SK-N-SH (cell line): Measurements from ENCODE around the gene S100B. TPM values are rescaled to one million over a fixed set of nuclear protein-coding genes. Genes with fewer than 3 reads are reported as not detected.

Experiments
- CTCF ChIA-PET: fragments of 300-600, 350-600 bp; formaldehyde crosslinking; extraction: SDS; loops from one replicate; lab custom pipeline; 2021; lab: Yijun Ruan, JAX
- POLR2A ChIA-PET: fragments of 350-600 bp; sonication (Branson Sonifier 250); formaldehyde crosslinking; extraction: SDS; loops from one replicate; lab custom pipeline; 2020; ENCODE audit warnings: antibody characterized with exemption, inconsistent platforms; lab: Yijun Ruan, JAX
- DNase-seq: peaks from one replicate; pipeline ENCODE4 v3.0.0; 2012
- H2AFZ ChIP-seq: fragments of 200-600 bp; sonication (generic); 2 replicates; pipeline ENCODE4 v1.8.1; 2016; ENCODE audit warnings: antibody characterized with exemption, mild to moderate bottlenecking, low read depth
- H3F3A ChIP-seq: fragments of 200-600 bp; sonication (generic); replicated peaks from 2 replicates; pipeline ENCODE3; 2016; ENCODE audit warnings: antibody characterized with exemption, mild to moderate bottlenecking; ENCODE audit not compliant: insufficient read depth
- H3K27ac ChIP-seq, 2 experiments: fragments of 200-500 bp in 1 of 2; fragments of 200-600 bp in 1 of 2; sonication (Bioruptor generic) in 1 of 2; sonication (generic), shearing (Covaris generic) in 1 of 2; 2 replicates each; pipeline versions ENCODE4 v1.5.1 to v1.6.1; 2014 to 2016; ENCODE audit warnings: low read depth in 2 of 2, inconsistent platforms in 1 of 2, low read length in 1 of 2, mild to moderate bottlenecking in 1 of 2, mixed read lengths in 1 of 2
- H3K27me3 ChIP-seq: fragments of 200-600 bp; sonication (generic), shearing (Covaris generic); 2 replicates; pipeline ENCODE4 v1.6.1; 2016; ENCODE audit warnings: mixed run types; ENCODE audit not compliant: insufficient read depth
- H3K36me3 ChIP-seq, 2 experiments: fragments of 200-500 bp in 1 of 2; fragments of 200-600 bp in 1 of 2; sonication (Bioruptor generic) in 1 of 2; sonication (generic) in 1 of 2; replicated peaks in 1 of 2; 2 replicates each; pipeline versions ENCODE3 to v1.5.1; 2014 to 2016; ENCODE audit warnings: low read length in 1 of 2, mild to moderate bottlenecking in 1 of 2; ENCODE audit not compliant: insufficient read depth in 2 of 2, control insufficient read depth in 1 of 2
- H3K4me1 ChIP-seq, 2 experiments: fragments of 200-500 bp in 1 of 2; fragments of 200-600 bp in 1 of 2; sonication (Bioruptor generic) in 1 of 2; sonication (generic), shearing (Covaris generic) in 1 of 2; 2 replicates each; pipeline versions ENCODE4 v1.5.1 to v1.6.1; 2014 to 2016; ENCODE audit warnings: low read depth in 1 of 2, low read length in 1 of 2, mixed run types in 1 of 2; ENCODE audit not compliant: insufficient read depth in 2 of 2, control insufficient read depth in 1 of 2
- H3K4me2 ChIP-seq: fragments of 200-600 bp; sonication (generic), shearing (Covaris generic); 2 replicates; pipeline ENCODE4 v1.6.1; 2017; ENCODE audit warnings: mixed run types
- H3K4me3 ChIP-seq, 2 experiments: fragments of 200-500 bp in 1 of 2; fragments of 200-600 bp in 1 of 2; sonication (Bioruptor generic) in 1 of 2; sonication (generic), shearing (Covaris generic) in 1 of 2; 2 replicates each; pipeline versions ENCODE4 v1.5.1 to v1.8.1; 2014 to 2016; ENCODE audit warnings: low read depth in 2 of 2, inconsistent platforms in 1 of 2, low read length in 1 of 2, mild to moderate bottlenecking in 1 of 2, mixed read lengths in 1 of 2, moderate library complexity in 1 of 2
- H3K79me2 ChIP-seq: fragments of 200-600 bp; sonication (generic); 2 replicates; pipeline ENCODE4 v1.8.1; 2017; ENCODE audit warnings: mild to moderate bottlenecking; ENCODE audit not compliant: insufficient read depth
- H3K9ac ChIP-seq: fragments of 200-600 bp; sonication (generic); 2 replicates; pipeline ENCODE4 v1.6.1; 2017; ENCODE audit warnings: mixed run types
- H3K9me2 ChIP-seq: fragments of 200-600 bp; sonication (generic); 2 replicates; pipeline ENCODE4 v1.6.1; 2017; ENCODE audit warnings: mixed run types
- H3K9me3 ChIP-seq: fragments of 200-600 bp; sonication (generic); 2 replicates; pipeline ENCODE4 v1.6.1; 2017; ENCODE audit warnings: mixed run types, mild to moderate bottlenecking, moderate library complexity
- H4K20me1 ChIP-seq: fragments of 200-600 bp; sonication (generic); 2 replicates; pipeline ENCODE4 v1.6.1; 2017; ENCODE audit warnings: mild to moderate bottlenecking, mixed run types; ENCODE audit not compliant: insufficient read depth
- FOXJ3 ChIP-seq: sonication (generic); formaldehyde crosslinking; IDR thresholded peaks from 2 replicates; pipeline ENCODE4 v1.5.1; 2020; ENCODE audit warnings: mild to moderate bottlenecking, missing genetic modification reagents
- FOXM1 ChIP-seq: IDR thresholded peaks from 2 replicates; pipeline ENCODE4 v1.4.0; 2012; ENCODE audit warnings: low read depth, mild to moderate bottlenecking
- GATA2 ChIP-seq: sonication (generic); formaldehyde crosslinking; IDR thresholded peaks from 2 replicates; pipeline ENCODE4 v1.5.0; 2020; ENCODE audit warnings: mild to moderate bottlenecking, missing genetic modification reagents
- MEF2A ChIP-seq: IDR thresholded peaks from 2 replicates; pipeline ENCODE4 v1.4.0; 2012; ENCODE audit warnings: low read depth, borderline replicate concordance
- NFIC ChIP-seq: IDR thresholded peaks from 2 replicates; pipeline ENCODE4 v1.4.0; 2012; ENCODE audit warnings: borderline replicate concordance
- NRF1 ChIP-seq: IDR thresholded peaks from 2 replicates; pipeline ENCODE4 v1.6.1; 2012; ENCODE audit warnings: low read depth, mild to moderate bottlenecking, low read length
- RAD21 ChIP-seq: IDR thresholded peaks from 2 replicates; pipeline ENCODE4 v1.6.1; 2012; ENCODE audit warnings: mild to moderate bottlenecking, low read length
- REST ChIP-seq: IDR thresholded peaks from 2 replicates; pipeline ENCODE4 v1.6.1; 2012; ENCODE audit warnings: mild to moderate bottlenecking, low read depth, low read length, moderate library complexity
- RFX5 ChIP-seq: IDR thresholded peaks from 2 replicates; pipeline ENCODE4 v1.6.1; 2012; ENCODE audit warnings: mild to moderate bottlenecking, improper control_type of control experiment, low read length
- RXRA ChIP-seq: IDR thresholded peaks from 2 replicates; pipeline ENCODE4 v1.4.0; 2012; ENCODE audit warnings: low read depth, mild to moderate bottlenecking, borderline replicate concordance
- SIN3A ChIP-seq: IDR thresholded peaks from 2 replicates; pipeline ENCODE4 v1.6.1; 2012; ENCODE audit warnings: low read depth, mild to moderate bottlenecking, low read length, moderate library complexity, borderline replicate concordance
- SMC3 ChIP-seq: IDR thresholded peaks from 2 replicates; pipeline ENCODE4 v1.6.1; 2012; ENCODE audit warnings: low read depth, low read length, improper control_type of control experiment
- TAF1 ChIP-seq: IDR thresholded peaks from 2 replicates; pipeline ENCODE4 v1.6.1; 2012; ENCODE audit warnings: low read depth, mild to moderate bottlenecking, low read length, moderate library complexity, borderline replicate concordance
- TCF12 ChIP-seq: IDR thresholded peaks from 2 replicates; pipeline ENCODE4 v1.4.0; 2012
- TEAD4 ChIP-seq: IDR thresholded peaks from 2 replicates; pipeline ENCODE4 v1.4.0; 2012; ENCODE audit warnings: mild to moderate bottlenecking, borderline replicate concordance; ENCODE audit not compliant: insufficient read depth
- YY1 ChIP-seq: IDR thresholded peaks from 2 replicates; pipeline ENCODE4 v1.4.0; 2012; ENCODE audit warnings: low read depth, mild to moderate bottlenecking
- WGBS: methylation state at CpG from one replicate; pipeline ENCODE4 v1.1.6; 2017; ENCODE audit warnings: low lambda C conversion rate; 5-methylcytosine and 5-hydroxymethylcytosine counted together
- polyA plus RNA-seq, 3 experiments: library from polyadenylated mRNA; depleted of rRNA; stranded (reverse); fragments of >200 nt; gene quantifications; 2 replicates each; pipeline ENCODE4 v1.2.3, GENCODE V29; 2012
- TF ChIP-seq, protein P1 (sequence below): IDR thresholded peaks from 2 replicates; pipeline ENCODE4; 2012
- TF ChIP-seq, protein P2 (sequence below): IDR thresholded peaks from 2 replicates; pipeline ENCODE4 v1.4.0; 2012; ENCODE audit warnings: low read depth
- TF ChIP-seq, protein P3 (sequence below): fragments of 150-350 bp; IDR thresholded peaks from 2 replicates; pipeline ENCODE4 v1.6.1; 2017; ENCODE audit warnings: antibody characterized with exemption, low read length, low read depth, borderline replicate concordance

Gene S100B
- polyA plus RNA-seq, 1 of the 3 experiments (the other 2 are of a cell fraction) = 0.12 TPM

DNA sequence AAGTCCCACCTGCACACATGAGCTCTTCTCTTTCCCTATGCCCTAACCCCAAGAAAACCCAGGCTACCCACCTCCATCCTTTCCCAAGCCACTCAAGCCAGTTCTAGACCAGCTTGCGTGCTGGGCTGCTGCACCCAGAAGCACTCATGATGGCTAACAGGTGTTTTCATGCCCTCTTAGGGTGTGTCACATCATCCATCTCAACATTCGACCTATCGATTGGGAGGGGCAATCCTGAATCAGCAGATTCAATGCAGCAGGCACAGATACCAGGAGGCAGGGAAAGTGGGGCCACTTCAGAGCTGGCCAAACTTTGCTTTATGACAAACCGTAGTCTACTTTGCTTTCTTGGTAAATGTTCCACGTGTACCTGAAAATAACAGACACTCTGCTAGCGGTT lies 24.0 kb upstream of the S100B start (continued):
- TF ChIP-seq, protein P1, sequence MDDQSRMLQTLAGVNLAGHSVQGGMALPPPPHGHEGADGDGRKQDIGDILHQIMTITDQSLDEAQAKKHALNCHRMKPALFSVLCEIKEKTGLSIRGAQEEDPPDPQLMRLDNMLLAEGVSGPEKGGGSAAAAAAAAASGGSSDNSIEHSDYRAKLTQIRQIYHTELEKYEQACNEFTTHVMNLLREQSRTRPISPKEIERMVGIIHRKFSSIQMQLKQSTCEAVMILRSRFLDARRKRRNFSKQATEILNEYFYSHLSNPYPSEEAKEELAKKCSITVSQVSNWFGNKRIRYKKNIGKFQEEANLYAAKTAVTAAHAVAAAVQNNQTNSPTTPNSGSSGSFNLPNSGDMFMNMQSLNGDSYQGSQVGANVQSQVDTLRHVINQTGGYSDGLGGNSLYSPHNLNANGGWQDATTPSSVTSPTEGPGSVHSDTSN = no peak
- TF ChIP-seq MEF2A = no peak
- TF ChIP-seq, all 33 proteins: peak for 0

DNA sequence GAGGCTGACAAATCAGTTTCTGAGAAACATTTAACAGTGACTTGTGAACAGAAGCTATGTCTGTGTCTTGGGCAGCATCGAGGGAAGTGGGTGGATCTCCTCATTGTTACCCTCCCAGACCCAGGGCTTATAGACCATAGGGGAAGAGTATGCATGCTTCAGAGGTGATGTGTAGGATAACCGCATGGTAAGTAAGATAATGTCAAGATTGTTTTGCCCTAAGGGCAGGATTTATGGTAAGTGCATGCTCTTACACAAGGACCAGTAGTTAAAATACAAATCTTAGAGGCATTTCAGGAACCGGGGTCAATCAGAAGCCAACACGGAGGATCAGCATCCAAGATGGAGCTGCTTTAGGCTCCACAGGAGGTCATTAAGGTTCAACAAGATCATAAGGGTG lies 22.8 kb upstream of the S100B start:
- Histone ChIP-seq H3K4me1 (no peaks in the 10 kb centered on the region), H3F3A (peaks cover 6% of the 10 kb centered on the region), H3K27ac (no peak overlapping the region), H3K27me3 (no peaks in the 10 kb centered on the region), H3K9ac (no peak overlapping the region), H3K4me2 (no peak overlapping the region), H3K36me3 (no peaks in the 10 kb centered on the region), H4K20me1 (no peaks in the 10 kb centered on the region), H3K9me2 (no peaks in the 10 kb centered on the region), H3K4me3 (no peak overlapping the region), H3K9me3 (peaks cover 9% of the 10 kb centered on the region; the same call in 1 of the 2 replicates), H2AFZ (no peak overlapping the region), H3K79me2 (no peaks in the 10 kb centered on the region)
- ChIA-PET CTCF (interaction anchor here (1.1 to 1.8 kb wide), 2 partner anchors 12 to 34 kb away, joined by 4 read pairs; no protein-coding TSS in a partner anchor), POLR2A (no interaction called here)
- WGBS = 43% methylated on average over 2 of the region's 4 CpGs
- TF ChIP-seq SIN3A (no peak), TCF12 (no peak), TAF1 (no peak), RFX5 (no peak), RAD21 (no peak), FOXJ3 (CRISPR knock-in tag) (no peak), GATA2 (CRISPR knock-in tag) (no peak), NRF1 (no peak), TEAD4 (no peak), MEF2A (no peak)
- TF ChIP-seq, protein P1 = no peak
- TF ChIP-seq, protein P2, sequence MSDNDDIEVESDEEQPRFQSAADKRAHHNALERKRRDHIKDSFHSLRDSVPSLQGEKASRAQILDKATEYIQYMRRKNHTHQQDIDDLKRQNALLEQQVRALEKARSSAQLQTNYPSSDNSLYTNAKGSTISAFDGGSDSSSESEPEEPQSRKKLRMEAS = no peak
- DNase-seq = no peak

GRCh38 chr21:46626975-46627501 lies 22.2 kb upstream of the S100B start:
- H4K20me1 ChIP-seq = no peaks in the 10 kb centered on the region
- CTCF ChIA-PET = no interaction called here
- no peak for TF ChIP-seq REST
- TF ChIP-seq SIN3A = no peak
- no peak for TF ChIP-seq SMC3
- TF ChIP-seq FOXJ3 (CRISPR knock-in tag) = no peak
- TF ChIP-seq NFIC = no peak
- no peak for TF ChIP-seq YY1
- no peak for TF ChIP-seq FOXM1
- TF ChIP-seq RAD21 = no peak
- no peak for TF ChIP-seq RXRA
- TF ChIP-seq, protein P3, sequence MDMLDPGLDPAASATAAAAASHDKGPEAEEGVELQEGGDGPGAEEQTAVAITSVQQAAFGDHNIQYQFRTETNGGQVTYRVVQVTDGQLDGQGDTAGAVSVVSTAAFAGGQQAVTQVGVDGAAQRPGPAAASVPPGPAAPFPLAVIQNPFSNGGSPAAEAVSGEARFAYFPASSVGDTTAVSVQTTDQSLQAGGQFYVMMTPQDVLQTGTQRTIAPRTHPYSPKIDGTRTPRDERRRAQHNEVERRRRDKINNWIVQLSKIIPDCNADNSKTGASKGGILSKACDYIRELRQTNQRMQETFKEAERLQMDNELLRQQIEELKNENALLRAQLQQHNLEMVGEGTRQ = no peak

More at GRCh38 chr21:46626975-46627501, 22.2 kb upstream of the S100B start:
- no peak overlapping the region for H2AFZ ChIP-seq
- WGBS = 40% methylated on average over 6 of the region's 6 CpGs
- no peaks in the 10 kb centered on the region for H3F3A ChIP-seq
- H3K9me3 ChIP-seq = peaks cover 9% of the 10 kb centered on the region; the same call in 1 of the 2 replicates
- POLR2A ChIA-PET = no interaction called here
- H3K9me2 ChIP-seq = no peaks in the 10 kb centered on the region
- no peaks in the 10 kb centered on the region for H3K79me2 ChIP-seq
- H3K4me3 ChIP-seq = no peak overlapping the region
- H3K9ac ChIP-seq = no peak overlapping the region
- no peaks in the 10 kb centered on the region for H3K4me1 ChIP-seq
- H3K27ac ChIP-seq = no peak overlapping the region
- no peaks in the 10 kb centered on the region for H3K36me3 ChIP-seq
- no peak for DNase-seq
- no peak overlapping the region for H3K4me2 ChIP-seq
- no peaks in the 10 kb centered on the region for H3K27me3 ChIP-seq
